ENCODE results near the gene HSPA1L. TPM values are rescaled to one million over a fixed set of nuclear protein-coding genes. Genes with fewer than 3 reads are reported as not detected.

The HSPA1L gene
- total RNA-seq, 1 donor from 2014 or later, result 2.5 TPM

- Mint-ChIP-seq H3K4me1 (ENCODE audit: low read depth, unreplicated experiment) (peaks cover 18% of the 10 kb centered on the region), H3K36me3 (ENCODE audit: unreplicated experiment) (no peaks in the 10 kb centered on the region), H3K9me3 (ENCODE audit: unreplicated experiment) (peaks cover 14% of the 10 kb centered on the region), H3K27ac (ENCODE audit: unreplicated experiment) (peak overlapping the region; percentile 93), H3K27me3 (ENCODE audit: unreplicated experiment) (peaks cover 18% of the 10 kb centered on the region), H3K4me3 (ENCODE audit: unreplicated experiment) (peak overlapping the region; percentile 98)
- DNase-seq, result peak; percentile 86
- TF ChIP-seq CTCF (IDR thresholded peaks at IDR 0.05; ENCODE audit: partially characterized antibody, unreplicated experiment), result no peak
Measured at GRCh38 chr6:31834367-31835250, 19.5 kb upstream of the HSPA1L start.

GRCh38 chr6:31831350-31832215 is 16.5 kb upstream of the HSPA1L start:
- peaks cover 24% of the 10 kb centered on the region for H3K27me3 Mint-ChIP-seq (ENCODE audit: unreplicated experiment)
- H3K4me1 Mint-ChIP-seq (ENCODE audit: low read depth, unreplicated experiment), result peaks cover 10% of the 10 kb centered on the region
- no peaks in the 10 kb centered on the region for H3K36me3 Mint-ChIP-seq (ENCODE audit: unreplicated experiment)
- peak overlapping the region; percentile 94 for H3K4me3 Mint-ChIP-seq (ENCODE audit: unreplicated experiment)
- peaks cover 15% of the 10 kb centered on the region for H3K9me3 Mint-ChIP-seq (ENCODE audit: unreplicated experiment)
- no peak overlapping the region for H3K27ac Mint-ChIP-seq (ENCODE audit: unreplicated experiment)
- DNase-seq, result no peak
- TF ChIP-seq CTCF (IDR thresholded peaks at IDR 0.05; ENCODE audit: partially characterized antibody, unreplicated experiment), result no peak

GRCh38 chr6:31830886-31831335 is 15.8 kb upstream of the HSPA1L start:
- Mint-ChIP-seq H3K4me1 (ENCODE audit: low read depth, unreplicated experiment) (peaks cover 4% of the 10 kb centered on the region), H3K27ac (ENCODE audit: unreplicated experiment) (peak overlapping the region; percentile 70), H3K27me3 (ENCODE audit: unreplicated experiment) (peaks cover 20% of the 10 kb centered on the region), H3K4me3 (ENCODE audit: unreplicated experiment) (peak overlapping the region; percentile 94), H3K9me3 (ENCODE audit: unreplicated experiment) (peaks cover 15% of the 10 kb centered on the region), H3K36me3 (ENCODE audit: unreplicated experiment) (no peaks in the 10 kb centered on the region)
- DNase-seq, result no peak
- no peak for TF ChIP-seq CTCF (IDR thresholded peaks at IDR 0.05; ENCODE audit: partially characterized antibody, unreplicated experiment)

GRCh38 chr6:31829633-31830283 is 14.7 kb upstream of the HSPA1L start:
- peaks cover 4% of the 10 kb centered on the region for H3K4me1 Mint-ChIP-seq (ENCODE audit: low read depth, unreplicated experiment)
- peak overlapping the region; percentile 93 for H3K27ac Mint-ChIP-seq (ENCODE audit: unreplicated experiment)
- no peak for DNase-seq
- H3K9me3 Mint-ChIP-seq (ENCODE audit: unreplicated experiment), result peaks cover 17% of the 10 kb centered on the region
- TF ChIP-seq CTCF (IDR thresholded peaks at IDR 0.05; ENCODE audit: partially characterized antibody, unreplicated experiment), result peak; percentile 26
- no peaks in the 10 kb centered on the region for H3K36me3 Mint-ChIP-seq (ENCODE audit: unreplicated experiment)
- peak overlapping the region; percentile 94 for H3K4me3 Mint-ChIP-seq (ENCODE audit: unreplicated experiment)
- peaks cover 12% of the 10 kb centered on the region for H3K27me3 Mint-ChIP-seq (ENCODE audit: unreplicated experiment)

Data from glutamatergic neuron (in vitro differentiated cells).